GM12874 (cell line): ENCODE data around the gene ARHGAP11A.

Experiments used
- CTCF ChIP-seq: IDR thresholded peaks from 2 replicates; pipeline ENCODE4 v1.5.1; 2011; ENCODE audit warnings: low read depth, mild to moderate bottlenecking, control low read depth, low read length, moderate library complexity; ENCODE audit not compliant: insufficient read depth

Gene ARHGAP11A

GRCh38 chr15:32668942-32669341 lies 53.6 kb downstream of the ARHGAP11A start:
- TF ChIP-seq CTCF, result no peak

DNA sequence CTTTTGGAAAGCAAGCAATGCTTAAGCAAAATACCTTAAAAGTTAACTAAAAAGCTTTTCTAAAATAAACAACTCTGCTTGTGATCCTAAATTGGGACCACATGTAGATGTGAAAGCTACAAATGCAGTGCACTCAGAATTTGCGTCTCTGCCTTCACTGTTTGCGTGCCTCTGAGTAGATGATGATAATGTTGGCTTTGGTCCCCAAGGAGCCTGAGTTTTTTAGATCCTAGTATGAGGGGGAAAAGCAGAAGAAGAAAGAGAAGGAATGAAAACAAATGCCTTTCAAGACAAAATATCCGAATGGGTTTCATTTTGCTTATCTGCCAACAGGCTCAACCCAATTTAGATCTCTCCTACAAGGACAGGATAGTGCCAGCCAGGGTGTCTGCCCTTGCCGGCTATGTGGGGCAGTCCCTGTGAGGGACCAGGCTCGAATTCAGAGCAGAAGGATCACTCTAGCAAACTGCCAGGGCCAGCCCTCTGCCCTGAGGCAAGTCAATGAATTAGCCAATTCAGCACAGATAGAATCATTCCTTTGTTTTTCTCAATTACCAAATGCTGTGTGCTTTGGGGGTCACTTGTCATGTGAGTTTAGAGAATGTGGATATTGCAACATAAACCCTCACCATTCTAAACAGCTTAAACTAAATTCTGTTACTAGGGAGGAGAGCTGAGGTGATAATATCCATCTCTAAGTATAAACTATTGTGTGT lies 54.8 kb downstream of the ARHGAP11A start:
- TF ChIP-seq CTCF, result no peak

DNA sequence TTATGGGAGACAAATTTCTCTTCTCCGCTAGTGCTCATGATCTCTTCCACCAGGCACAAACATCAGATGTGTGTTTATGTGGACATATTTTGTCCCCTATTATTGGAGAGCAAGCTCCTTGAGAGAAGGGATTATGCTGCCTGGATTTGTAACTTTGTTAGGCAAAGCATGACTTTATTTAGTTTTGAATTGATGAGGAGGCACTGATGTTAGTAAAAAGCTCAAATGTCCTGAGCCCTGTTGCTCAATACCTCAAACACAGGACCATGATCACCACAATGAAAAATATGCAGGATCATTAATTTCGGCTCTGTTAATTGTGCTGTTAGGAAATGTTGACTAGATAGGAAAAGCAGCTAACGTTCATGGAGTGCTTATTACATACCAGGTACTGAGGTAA lies 55.3 kb downstream of the ARHGAP11A start:
- no peak for TF ChIP-seq CTCF

- no peak for TF ChIP-seq CTCF
These were observed 56.3 kb downstream of the ARHGAP11A start for GRCh38 chr15:32671339-32672325.

DNA sequence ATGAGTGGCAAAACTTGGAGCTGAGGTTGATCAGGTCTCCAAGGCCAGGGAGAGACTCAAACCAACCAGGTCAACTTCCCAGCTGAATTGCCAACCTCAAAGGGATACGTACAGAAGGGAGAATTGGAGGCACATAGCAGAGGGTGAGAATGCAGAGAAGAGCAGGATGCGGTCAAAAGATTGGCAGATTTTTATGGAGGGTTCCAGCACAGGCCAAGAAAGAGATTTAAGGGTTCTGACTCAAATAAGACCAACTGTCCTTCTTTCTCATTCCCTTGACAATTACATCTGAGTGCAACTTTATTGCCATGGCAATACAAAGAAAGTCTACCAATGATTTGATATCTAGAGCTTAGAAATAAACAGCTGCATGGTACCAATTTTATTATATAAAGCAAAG lies 59.4 kb downstream of the ARHGAP11A start:
- no peak for TF ChIP-seq CTCF

DNA sequence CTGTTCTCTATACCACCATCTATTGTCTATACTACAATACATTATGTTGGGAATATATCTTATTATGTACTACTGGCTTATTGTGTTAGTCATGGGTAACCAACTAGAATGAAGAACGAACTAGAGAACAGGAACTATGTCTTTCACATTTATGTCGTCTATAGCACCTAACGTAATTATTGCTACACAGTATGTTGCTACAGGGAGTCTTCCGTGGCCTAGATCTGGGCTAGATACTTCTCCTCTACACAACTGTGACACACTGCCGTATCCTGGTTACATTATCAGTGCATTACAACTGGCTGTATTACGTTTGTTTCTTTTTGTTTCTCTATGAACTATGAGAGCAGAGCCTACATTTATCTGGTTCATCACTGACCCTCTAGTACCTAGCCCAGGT lies 60.2 kb downstream of the ARHGAP11A start:
- TF ChIP-seq CTCF, result no peak

DNA sequence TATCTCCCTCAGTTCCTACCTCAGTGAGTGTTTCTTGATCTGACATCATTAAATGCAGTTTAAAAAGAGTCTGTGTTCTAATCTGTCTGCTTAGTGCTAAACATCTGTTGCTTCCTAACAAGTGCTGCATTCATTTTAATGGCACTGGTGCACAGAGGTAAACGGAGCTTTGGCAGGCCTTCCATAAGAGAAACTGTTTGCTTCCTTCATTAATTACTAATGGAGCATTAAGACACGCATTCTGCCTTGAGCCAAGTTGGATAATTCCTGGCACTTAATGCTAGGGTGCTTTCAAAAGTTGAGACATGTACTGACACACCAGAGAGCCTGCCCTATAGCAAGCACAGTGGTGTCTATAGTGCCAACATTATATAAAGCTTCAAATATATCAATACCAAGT lies 60.9 kb downstream of the ARHGAP11A start:
- no peak for TF ChIP-seq CTCF
